Activated naive CD8-positive, alpha-beta T cell treated with anti-CD3 and anti-CD28 coated beads for 36 hours (primary cell): Measurements from ENCODE around the gene ING3. TPM values are rescaled to one million over a fixed set of nuclear protein-coding genes. Genes with fewer than 3 reads are reported as not detected.
"Not testable (repeated sequence)": the region's sequence is repeated elsewhere in the genome, so short reads cannot be mapped to it uniquely, and the experiment has no call there.

Experiments
- DNase-seq: peaks from one replicate; pipeline ENCODE4 v3.0.0; 2021
- H3K27ac Mint-ChIP-seq: one replicate; pipeline ENCODE4 v1.8.0; 2022; ENCODE audit warnings: mild to moderate bottlenecking, moderate library complexity, mixed read lengths
- H3K27me3 Mint-ChIP-seq: one replicate; pipeline ENCODE4 v1.8.0; 2022; ENCODE audit warnings: mild to moderate bottlenecking, mixed read lengths
- H3K36me3 Mint-ChIP-seq: one replicate; pipeline ENCODE4 v1.8.0; 2021; ENCODE audit warnings: mild to moderate bottlenecking, mixed read lengths
- H3K4me1 Mint-ChIP-seq: one replicate; pipeline ENCODE4 v1.8.0; 2021; ENCODE audit warnings: mixed read lengths
- H3K4me3 Mint-ChIP-seq: one replicate; pipeline ENCODE4 v1.8.0; 2022; ENCODE audit warnings: mild to moderate bottlenecking, moderate library complexity, mixed read lengths
- H3K9me3 Mint-ChIP-seq: one replicate; pipeline ENCODE4 v1.8.0; 2022; ENCODE audit warnings: mixed read lengths
- total RNA-seq, 2 experiments: library from RNA; stranded (reverse); gene quantifications; one replicate each; pipeline ENCODE4 v1.2.3, GENCODE V29; 2021

The ING3 gene
- total RNA-seq, 2 experiments from 2014 or later, result 27.5 to 28.6 TPM

DNA sequence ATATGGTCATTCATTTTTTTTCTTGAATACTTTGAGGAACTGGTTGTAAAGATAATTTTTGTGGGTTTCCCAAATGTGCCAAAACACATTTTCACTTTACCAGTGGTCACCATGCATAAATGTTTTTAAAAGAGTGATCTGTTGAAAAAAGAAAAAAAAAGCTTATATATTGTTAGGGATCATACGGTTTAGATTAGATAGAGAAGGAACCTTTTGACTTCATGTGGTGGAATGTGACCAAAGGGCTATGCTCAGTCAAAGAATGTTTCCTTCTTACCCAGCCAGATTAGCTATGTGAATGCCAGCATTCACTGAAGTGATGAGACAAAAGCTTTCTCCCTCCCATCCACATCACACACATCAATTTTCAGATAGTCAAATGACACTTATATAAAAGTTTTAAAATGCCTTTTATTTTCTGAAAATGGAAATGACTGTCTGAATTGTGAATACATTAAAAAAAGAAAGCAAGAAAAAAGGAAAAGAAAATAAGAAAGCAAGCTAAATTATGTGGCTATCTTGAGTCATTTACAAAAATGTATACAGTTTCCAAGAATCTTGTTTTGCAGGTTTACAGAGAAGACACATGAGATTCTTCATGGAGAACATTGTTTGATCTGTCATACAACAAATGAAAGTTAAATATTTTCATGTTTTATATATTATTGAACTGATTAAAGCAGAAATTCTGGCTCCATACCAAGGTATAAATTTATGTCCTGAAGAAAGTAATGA, 29.4 kb downstream of the ING3 start:
- Mint-ChIP-seq H3K9me3 (no peaks in the 10 kb centered on the region), H3K36me3 (no peaks in the 10 kb centered on the region), H3K27ac (no peak overlapping the region), H3K4me1 (peaks cover 4% of the 10 kb centered on the region), H3K27me3 (peaks cover 1% of the 10 kb centered on the region), H3K4me3 (no peak overlapping the region)
- DNase-seq, result no peak

DNA sequence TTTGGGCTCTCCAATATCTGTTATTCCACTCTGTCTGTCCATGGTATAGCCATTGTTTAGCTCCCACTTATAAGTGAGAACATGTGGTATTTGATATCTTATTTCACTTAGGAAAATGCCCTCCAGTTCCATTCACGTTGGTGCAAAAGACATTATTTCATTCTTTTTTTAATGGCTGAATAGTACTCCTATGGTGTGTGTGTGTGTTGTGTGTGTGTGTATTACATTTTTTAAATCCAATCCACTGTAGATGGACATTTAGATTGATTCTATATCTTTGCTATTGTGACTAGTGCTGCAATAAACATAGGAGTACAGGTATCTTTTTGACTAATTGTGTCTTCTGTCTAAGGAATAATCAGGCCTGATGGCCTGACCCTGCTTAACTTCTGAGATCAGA, 30.5 kb downstream of the ING3 start:
- Mint-ChIP-seq H3K27me3 (peaks cover 10% of the 10 kb centered on the region), H3K27ac (no peak overlapping the region), H3K9me3 (no peaks in the 10 kb centered on the region), H3K4me1 (peaks cover 4% of the 10 kb centered on the region), H3K4me3 (no peak overlapping the region), H3K36me3 (no peaks in the 10 kb centered on the region)
- no peak for DNase-seq

DNA sequence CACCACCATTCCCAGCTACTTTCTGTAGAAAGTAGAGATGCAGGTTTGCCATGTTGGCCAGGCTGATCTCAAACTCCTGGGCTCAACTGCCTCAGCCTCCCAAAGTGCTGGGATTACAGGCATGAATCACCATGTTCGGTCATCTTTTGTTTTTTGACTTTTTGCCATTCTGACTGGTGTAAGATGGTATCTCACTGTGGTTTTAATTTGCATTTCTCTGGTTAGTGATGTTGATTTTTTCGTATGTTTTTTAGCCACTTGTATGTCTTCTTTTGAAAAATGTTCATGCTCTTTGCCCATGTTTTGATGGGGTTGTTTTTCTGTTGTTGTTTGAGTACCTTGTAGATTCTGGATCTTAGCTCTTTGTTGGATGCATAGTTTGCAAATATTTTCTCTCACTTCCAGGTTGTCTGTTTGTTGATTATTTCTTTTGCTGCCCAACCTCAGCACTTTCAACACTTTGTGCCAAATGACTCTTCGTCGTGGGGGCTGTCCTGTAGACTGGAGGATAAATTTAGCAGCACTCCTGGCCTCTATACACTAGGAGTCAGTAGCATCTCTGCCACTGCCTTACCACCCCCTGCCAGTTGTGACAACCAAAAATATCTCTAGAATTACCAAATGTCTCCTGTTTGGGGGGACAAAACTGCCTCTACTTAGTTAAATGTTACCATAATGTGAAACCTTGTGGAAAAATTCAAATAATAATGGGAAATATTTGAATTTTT, 31.5 kb downstream of the ING3 start:
- H3K27me3 Mint-ChIP-seq, result peaks cover 17% of the 10 kb centered on the region
- H3K27ac Mint-ChIP-seq, result no peak overlapping the region
- H3K4me1 Mint-ChIP-seq, result peaks cover 4% of the 10 kb centered on the region
- no peaks in the 10 kb centered on the region for H3K36me3 Mint-ChIP-seq
- no peak overlapping the region for H3K4me3 Mint-ChIP-seq
- DNase-seq, result no peak
- H3K9me3 Mint-ChIP-seq, result no peaks in the 10 kb centered on the region

GRCh38 chr7:120983592-120983991, 33.0 kb downstream of the ING3 start:
- not testable (repeated sequence) for H3K27ac Mint-ChIP-seq, H3K36me3 Mint-ChIP-seq, DNase-seq, H3K4me3 Mint-ChIP-seq, H3K9me3 Mint-ChIP-seq
- Mint-ChIP-seq H3K27me3 (peaks cover 33% of the 10 kb centered on the region), H3K4me1 (peaks cover 13% of the 10 kb centered on the region)

DNA sequence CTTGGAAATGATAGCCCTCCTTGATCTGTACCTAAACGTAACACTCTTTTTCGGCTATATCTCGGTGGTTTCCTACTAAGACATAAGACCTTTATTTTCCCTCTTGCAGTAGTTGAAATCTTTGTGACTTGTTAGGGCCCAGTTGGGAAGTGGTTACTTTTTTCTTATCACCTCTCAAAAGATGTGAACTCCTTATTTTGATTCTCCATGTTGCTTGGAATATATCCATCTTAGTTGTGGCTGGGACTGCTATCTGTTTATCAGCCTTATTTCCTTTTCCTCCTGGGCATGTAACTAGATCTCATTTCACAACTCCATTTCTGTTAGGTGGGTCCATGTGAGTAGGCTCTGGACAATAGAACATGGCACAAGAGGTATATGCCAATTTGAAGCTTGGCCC, 33.8 kb downstream of the ING3 start:
- peaks cover 41% of the 10 kb centered on the region for H3K27me3 Mint-ChIP-seq
- H3K4me1 Mint-ChIP-seq, result peaks cover 20% of the 10 kb centered on the region
- H3K27ac Mint-ChIP-seq, result no peak overlapping the region
- no peaks in the 10 kb centered on the region for H3K36me3 Mint-ChIP-seq
- no peaks in the 10 kb centered on the region for H3K9me3 Mint-ChIP-seq
- no peak for DNase-seq
- no peak overlapping the region for H3K4me3 Mint-ChIP-seq

DNA sequence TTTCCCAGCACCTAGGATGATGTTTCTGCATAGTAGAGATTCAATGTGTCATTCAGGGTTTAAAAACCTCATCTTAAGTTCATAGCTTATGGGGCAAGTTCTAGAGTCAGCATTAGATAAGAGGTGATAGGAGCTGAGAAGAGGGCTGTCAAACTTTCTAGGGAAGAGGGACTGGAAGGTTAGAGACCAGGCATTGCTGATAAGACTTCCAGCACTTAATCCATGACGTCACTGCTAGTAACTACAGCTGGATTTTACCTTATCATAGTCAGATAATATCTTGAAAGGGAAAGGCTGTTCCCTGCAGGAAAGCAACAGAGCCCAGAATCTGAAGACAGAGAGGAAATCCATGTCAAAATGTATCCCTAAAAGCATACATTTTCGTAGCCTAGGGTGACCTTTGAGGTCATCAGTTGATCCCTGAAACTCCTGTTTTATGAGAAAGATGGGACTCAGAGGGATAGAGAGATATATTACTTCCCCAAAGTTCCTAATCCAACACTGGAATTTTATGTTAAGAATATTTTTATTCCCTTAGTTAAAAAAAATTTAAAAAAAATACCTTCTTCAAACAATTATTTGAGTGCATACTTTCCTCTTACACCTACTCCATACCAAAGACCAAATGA, 34.7 kb downstream of the ING3 start:
- H3K36me3 Mint-ChIP-seq, result no peaks in the 10 kb centered on the region
- H3K4me3 Mint-ChIP-seq, result no peak overlapping the region
- H3K4me1 Mint-ChIP-seq, result peaks cover 16% of the 10 kb centered on the region
- no peak overlapping the region for H3K27ac Mint-ChIP-seq
- peaks cover 49% of the 10 kb centered on the region for H3K27me3 Mint-ChIP-seq
- no peak for DNase-seq
- H3K9me3 Mint-ChIP-seq, result no peaks in the 10 kb centered on the region

DNA sequence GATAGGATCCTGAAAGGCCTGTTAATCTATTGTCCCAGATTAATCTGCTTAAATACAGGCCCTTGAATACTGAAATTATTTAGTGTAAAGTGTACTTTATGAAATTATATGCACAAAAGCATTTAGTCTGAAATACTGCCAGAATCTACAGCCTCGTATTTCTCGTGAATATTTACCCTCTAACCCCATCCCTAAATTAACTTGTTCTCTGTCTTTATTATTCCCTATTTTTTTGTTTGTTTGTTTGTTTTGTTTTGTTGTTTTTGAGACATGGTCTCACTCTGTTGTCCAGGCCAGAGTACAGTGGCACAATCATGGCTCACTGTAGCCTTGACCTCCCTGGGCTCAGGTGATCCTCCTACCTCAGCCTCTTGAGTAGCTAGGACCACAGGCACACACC, 35.3 kb downstream of the ING3 start:
- no peak for DNase-seq
- H3K4me1 Mint-ChIP-seq, result peaks cover 16% of the 10 kb centered on the region
- no peaks in the 10 kb centered on the region for H3K9me3 Mint-ChIP-seq
- H3K36me3 Mint-ChIP-seq, result no peaks in the 10 kb centered on the region
- peaks cover 55% of the 10 kb centered on the region for H3K27me3 Mint-ChIP-seq
- no peak overlapping the region for H3K4me3 Mint-ChIP-seq
- no peak overlapping the region for H3K27ac Mint-ChIP-seq

DNA sequence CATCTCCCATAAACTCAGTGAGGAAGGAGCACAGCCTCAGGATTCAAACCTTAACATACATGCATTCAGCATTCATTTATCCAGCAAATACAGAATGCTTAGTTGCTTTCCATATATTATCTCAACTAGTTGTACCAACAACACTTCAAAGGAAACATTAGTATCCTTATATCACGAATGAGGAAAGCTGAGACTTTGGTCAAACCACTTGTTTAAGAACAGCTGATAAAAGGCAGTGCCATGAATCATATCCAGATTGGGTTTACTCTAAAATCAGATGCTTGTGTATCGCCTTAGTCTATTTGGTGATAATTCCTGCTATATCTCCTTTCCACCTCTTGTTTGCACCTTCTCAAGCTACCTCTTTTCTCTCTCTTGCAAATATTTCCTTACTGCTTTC, 36.1 kb downstream of the ING3 start:
- H3K9me3 Mint-ChIP-seq, result no peaks in the 10 kb centered on the region
- H3K36me3 Mint-ChIP-seq, result no peaks in the 10 kb centered on the region
- peaks cover 57% of the 10 kb centered on the region for H3K27me3 Mint-ChIP-seq
- no peak for DNase-seq
- H3K4me3 Mint-ChIP-seq, result no peak overlapping the region
- peaks cover 16% of the 10 kb centered on the region for H3K4me1 Mint-ChIP-seq
- H3K27ac Mint-ChIP-seq, result no peak overlapping the region

- peaks cover 60% of the 10 kb centered on the region for H3K27me3 Mint-ChIP-seq
- no peak overlapping the region for H3K27ac Mint-ChIP-seq
- no peaks in the 10 kb centered on the region for H3K9me3 Mint-ChIP-seq
- no peak overlapping the region for H3K4me3 Mint-ChIP-seq
- no peaks in the 10 kb centered on the region for H3K36me3 Mint-ChIP-seq
- no peak for DNase-seq
- peaks cover 16% of the 10 kb centered on the region for H3K4me1 Mint-ChIP-seq
Measured at GRCh38 chr7:120987280-120987679, 36.7 kb downstream of the ING3 start.

DNA sequence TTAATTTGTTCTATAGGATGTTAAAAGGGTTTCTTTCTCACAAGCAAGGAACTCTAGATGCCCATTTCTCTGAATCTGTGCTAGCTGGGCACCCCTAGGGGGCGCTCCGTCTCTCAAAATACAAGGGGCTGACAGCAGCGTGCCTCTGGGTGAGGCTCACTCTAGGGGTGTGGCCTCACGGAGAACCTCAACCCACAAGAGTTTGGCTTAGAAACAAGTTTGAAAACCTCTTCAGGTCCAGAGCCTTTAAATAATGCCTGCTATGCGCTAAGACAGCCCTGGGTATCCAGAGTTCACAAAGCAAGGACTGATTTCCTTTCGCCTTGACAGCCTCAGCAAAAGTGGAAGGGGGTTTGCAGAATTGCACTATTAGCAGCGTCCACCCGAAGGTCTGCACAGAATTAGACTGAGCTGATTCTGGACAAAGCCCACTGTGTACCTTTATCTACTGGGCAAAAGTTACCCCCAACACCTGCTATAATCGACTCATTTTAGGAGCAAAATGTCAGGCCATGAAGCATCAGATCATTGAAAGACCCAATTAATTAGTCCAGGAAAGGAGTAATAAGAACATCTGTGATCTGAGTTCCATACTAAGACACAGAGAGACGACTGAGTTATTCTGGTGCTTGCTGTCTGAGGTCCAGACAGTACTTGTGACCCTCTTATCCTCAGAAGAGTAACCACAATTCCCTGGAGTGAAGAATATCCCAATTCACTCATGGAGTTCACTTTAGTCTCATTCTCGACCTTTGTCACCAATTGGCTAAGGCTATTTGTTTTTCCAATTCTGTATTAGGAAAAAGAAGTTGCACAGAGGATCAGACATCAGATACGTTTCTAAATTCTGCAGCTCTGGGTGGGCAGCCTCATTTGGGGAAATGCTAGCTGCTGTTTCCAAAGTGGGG, 37.4 kb downstream of the ING3 start:
- peaks cover 16% of the 10 kb centered on the region for H3K4me1 Mint-ChIP-seq
- H3K27me3 Mint-ChIP-seq, result peaks cover 60% of the 10 kb centered on the region
- no peaks in the 10 kb centered on the region for H3K9me3 Mint-ChIP-seq
- DNase-seq, result peak; percentile 80
- peak overlapping the region; percentile 75 for H3K4me3 Mint-ChIP-seq
- H3K36me3 Mint-ChIP-seq, result no peaks in the 10 kb centered on the region
- no peak overlapping the region for H3K27ac Mint-ChIP-seq

GRCh38 chr7:120988591-120989256, 38.1 kb downstream of the ING3 start, which contains the start of gene CPED1:
CPED1 (plus strand) TSS chr7:120988711; CDS start chr7:120989622, 911 bp downstream.
- no peaks in the 10 kb centered on the region for H3K36me3 Mint-ChIP-seq
- peaks cover 60% of the 10 kb centered on the region for H3K27me3 Mint-ChIP-seq
- peak within 1 kb of the TSS; percentile 75 for H3K4me3 Mint-ChIP-seq

DNA sequence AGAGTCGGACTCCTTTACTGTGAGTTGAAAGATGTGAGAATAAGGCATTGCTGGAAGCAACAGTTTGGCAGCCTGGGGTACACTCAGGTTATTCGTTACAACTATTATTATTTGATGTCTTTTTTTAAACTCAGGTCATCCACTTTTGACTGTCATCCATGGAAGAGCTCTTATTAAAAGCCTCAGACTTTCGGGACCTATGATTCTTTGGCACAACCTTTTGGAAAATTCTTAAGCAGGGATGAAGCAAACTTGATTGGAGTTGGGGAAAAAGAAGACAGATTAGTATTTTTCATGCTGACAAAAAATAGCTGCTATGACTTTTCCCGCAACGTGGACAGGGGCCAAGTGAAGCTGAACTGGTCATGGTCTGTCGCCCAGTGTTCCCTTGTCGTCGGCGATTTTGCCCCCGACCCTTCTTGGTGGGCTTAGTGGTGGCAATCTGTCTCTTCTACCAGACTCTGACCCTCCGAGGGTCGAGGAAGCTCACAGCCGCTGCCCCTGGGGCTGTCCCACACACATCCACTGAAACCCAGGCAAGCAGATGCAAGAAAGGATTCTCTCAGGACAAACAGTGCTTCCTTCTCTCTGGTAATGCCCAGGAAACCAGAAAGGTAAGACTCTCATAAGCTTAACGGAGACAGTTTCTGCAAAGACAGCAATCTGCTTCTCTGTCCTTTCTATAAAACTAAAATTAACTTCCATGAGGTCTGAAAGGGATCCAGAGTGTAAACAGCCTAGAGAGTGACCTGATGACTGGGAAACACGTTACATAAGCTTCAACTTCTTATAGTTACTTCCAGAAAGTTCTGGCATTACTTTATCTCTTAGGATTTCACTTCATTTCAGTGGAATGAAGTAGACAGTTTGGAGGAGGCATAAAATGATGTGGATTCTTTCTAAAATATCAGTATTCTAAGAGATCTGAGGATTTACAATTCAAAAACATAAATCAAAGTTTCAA, 39.0 kb downstream of the ING3 start:
- Mint-ChIP-seq H3K27me3 (peaks cover 60% of the 10 kb centered on the region), H3K4me3 (no peak overlapping the region), H3K27ac (no peak overlapping the region), H3K36me3 (no peaks in the 10 kb centered on the region), H3K4me1 (peaks cover 16% of the 10 kb centered on the region), H3K9me3 (no peaks in the 10 kb centered on the region)
- DNase-seq, result no peak

More at GRCh38 chr7:120988591-120989256, 38.1 kb downstream of the ING3 start, which contains the start of gene CPED1:
- peaks cover 16% of the 10 kb centered on the region for H3K4me1 Mint-ChIP-seq
- no peak within 1 kb of the TSS for H3K27ac Mint-ChIP-seq
- peak; percentile 45 for DNase-seq
- no peaks in the 10 kb centered on the region for H3K9me3 Mint-ChIP-seq

DNA sequence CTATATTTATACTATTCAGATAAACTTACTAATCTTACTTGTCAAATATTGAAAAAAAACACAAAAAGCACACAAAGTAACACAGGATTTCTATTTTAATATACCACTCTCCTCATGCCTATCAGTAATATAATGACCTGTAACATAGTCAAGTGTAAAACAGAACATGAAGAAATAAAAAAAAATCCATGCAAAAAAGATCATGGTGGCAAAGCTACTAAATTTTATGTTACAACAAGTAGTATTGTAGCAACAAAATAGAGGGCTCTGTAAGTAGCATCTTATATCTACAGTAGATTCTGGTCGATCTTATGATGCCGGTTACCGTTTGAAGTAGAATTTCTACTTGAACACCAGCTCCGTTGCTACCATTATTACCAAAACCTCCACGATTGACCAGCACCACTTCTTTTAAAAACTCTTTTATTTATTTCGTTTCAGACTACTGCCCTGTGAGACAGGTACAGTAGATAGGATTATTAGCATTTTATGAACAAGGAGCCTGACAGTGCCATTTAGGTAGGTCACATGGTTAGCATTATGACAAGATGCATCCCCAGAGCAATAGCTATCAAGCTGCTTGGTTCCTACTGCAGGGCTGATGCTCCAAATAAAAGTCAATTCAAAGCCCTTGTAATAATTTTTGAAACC, 40.0 kb downstream of the ING3 start:
- H3K27ac Mint-ChIP-seq, result no peak overlapping the region
- H3K9me3 Mint-ChIP-seq, result no peaks in the 10 kb centered on the region
- peaks cover 18% of the 10 kb centered on the region for H3K4me1 Mint-ChIP-seq
- DNase-seq, result no peak
- H3K36me3 Mint-ChIP-seq, result no peaks in the 10 kb centered on the region
- H3K27me3 Mint-ChIP-seq, result peaks cover 55% of the 10 kb centered on the region
- H3K4me3 Mint-ChIP-seq, result no peak overlapping the region
